Ishikawa (cell line): Measurements from ENCODE around the gene GPX4.

ENCODE experiments used
- CEBPB ChIP-seq: IDR thresholded peaks from 2 replicates; pipeline ENCODE4 v1.6.1; 2012
- EP300 ChIP-seq: IDR thresholded peaks from 2 replicates; pipeline ENCODE4 v1.6.1; 2012; ENCODE audit warnings: borderline replicate concordance
- RAD21 ChIP-seq: IDR thresholded peaks from 2 replicates; pipeline ENCODE4 v1.6.1; 2012; ENCODE audit warnings: low read depth
- TF ChIP-seq, protein P1 (sequence below): IDR thresholded peaks from 2 replicates; pipeline ENCODE4 v1.6.1; 2012; ENCODE audit warnings: low read depth, mild to moderate bottlenecking
- TF ChIP-seq, protein P2 (sequence below): IDR thresholded peaks from 2 replicates; pipeline ENCODE4 v1.6.1; 2012

DNA sequence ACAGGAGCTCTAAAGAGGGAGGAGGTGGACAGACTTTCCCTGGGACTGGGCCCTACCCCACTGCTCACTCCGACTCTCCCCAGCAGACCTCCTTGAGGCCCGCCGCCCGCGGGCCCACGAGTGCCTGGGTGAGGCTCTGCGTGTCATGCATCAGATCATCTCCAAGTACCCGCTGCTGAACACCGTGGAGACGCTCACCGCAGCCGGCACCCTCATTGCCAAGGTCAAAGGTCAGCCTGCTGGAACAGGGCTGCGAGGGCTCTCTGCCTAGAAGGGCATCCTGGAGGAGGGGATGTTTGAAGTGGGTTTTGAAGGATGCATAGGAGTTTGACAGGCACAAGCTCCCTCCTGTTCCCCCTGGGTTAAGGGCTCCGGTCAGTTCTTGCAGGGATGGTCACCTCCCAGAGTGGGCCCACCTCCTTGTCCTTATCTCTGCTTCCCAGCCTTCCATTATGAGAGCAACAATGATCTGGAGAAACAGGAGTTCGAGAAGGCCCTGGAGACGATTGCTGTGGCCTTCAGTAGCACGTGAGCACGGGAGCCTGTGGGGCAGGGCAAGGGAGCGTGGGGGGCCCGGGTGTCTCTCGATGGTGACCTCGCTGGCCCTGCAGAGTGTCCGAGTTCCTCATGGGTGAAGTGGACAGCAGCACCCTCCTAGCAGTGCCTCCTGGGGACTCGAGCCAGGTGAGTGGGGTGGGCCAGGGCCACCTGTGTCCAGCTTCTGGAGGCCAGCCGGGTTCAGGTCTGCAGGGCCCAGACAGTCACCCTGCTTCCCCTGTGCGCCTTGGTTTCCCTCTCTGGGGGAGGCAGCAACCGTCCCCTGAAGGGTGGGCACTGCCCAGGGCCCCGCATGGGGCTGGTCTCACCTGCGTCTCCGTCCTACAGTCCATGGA, 30.5 kb upstream of the GPX4 start:
- TF ChIP-seq, protein P1, sequence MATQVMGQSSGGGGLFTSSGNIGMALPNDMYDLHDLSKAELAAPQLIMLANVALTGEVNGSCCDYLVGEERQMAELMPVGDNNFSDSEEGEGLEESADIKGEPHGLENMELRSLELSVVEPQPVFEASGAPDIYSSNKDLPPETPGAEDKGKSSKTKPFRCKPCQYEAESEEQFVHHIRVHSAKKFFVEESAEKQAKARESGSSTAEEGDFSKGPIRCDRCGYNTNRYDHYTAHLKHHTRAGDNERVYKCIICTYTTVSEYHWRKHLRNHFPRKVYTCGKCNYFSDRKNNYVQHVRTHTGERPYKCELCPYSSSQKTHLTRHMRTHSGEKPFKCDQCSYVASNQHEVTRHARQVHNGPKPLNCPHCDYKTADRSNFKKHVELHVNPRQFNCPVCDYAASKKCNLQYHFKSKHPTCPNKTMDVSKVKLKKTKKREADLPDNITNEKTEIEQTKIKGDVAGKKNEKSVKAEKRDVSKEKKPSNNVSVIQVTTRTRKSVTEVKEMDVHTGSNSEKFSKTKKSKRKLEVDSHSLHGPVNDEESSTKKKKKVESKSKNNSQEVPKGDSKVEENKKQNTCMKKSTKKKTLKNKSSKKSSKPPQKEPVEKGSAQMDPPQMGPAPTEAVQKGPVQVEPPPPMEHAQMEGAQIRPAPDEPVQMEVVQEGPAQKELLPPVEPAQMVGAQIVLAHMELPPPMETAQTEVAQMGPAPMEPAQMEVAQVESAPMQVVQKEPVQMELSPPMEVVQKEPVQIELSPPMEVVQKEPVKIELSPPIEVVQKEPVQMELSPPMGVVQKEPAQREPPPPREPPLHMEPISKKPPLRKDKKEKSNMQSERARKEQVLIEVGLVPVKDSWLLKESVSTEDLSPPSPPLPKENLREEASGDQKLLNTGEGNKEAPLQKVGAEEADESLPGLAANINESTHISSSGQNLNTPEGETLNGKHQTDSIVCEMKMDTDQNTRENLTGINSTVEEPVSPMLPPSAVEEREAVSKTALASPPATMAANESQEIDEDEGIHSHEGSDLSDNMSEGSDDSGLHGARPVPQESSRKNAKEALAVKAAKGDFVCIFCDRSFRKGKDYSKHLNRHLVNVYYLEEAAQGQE = no peak
- TF ChIP-seq EP300 (no peak), CEBPB (no peak), RAD21 (no peak)
- TF ChIP-seq, protein P2, sequence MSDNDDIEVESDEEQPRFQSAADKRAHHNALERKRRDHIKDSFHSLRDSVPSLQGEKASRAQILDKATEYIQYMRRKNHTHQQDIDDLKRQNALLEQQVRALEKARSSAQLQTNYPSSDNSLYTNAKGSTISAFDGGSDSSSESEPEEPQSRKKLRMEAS = no peak
